Psoas muscle (tissue), 8 donors: ENCODE results near the gene ADAT3. TPM values are rescaled to one million over a fixed set of nuclear protein-coding genes. Genes with fewer than 3 reads are reported as not detected.

ENCODE experiments used
- ATAC-seq, 4 donors: fragments of 200-7000 bp; cut with Tn5 transposase; one replicate each; pipeline ENCODE4 v1.9.1; 2020; ENCODE audit warnings: moderate library complexity in 3 of 4, mild to moderate bottlenecking in 2 of 4
- DNase-seq, 2 donors: peaks; one replicate each; pipeline ENCODE4 v3.0.0-alpha.2; 2020
- H3K27ac ChIP-seq: fragments of 200-600 bp; one replicate; pipeline ENCODE4 v1.8.0; 2022
- H3K27me3 ChIP-seq, 3 donors: fragments of 200-600 bp in 1 of 3; one replicate each; pipeline versions ENCODE4 v1.6.1 to v1.8.0; 2013 to 2022; ENCODE audit warnings: low read length in 2 of 3, mild to moderate bottlenecking in 2 of 3, moderate library complexity in 1 of 3; ENCODE audit not compliant: insufficient read depth in 3 of 3
- H3K36me3 ChIP-seq, 2 donors: fragments of 200-600 bp in 1 of 2; one replicate each; pipeline versions ENCODE4 v1.6.1 to v1.8.0; 2013 to 2022; ENCODE audit warnings: low read depth in 1 of 2, mild to moderate bottlenecking in 1 of 2, moderate library complexity in 1 of 2; ENCODE audit not compliant: insufficient read depth in 1 of 2
- H3K4me1 ChIP-seq: fragments of 200-600 bp; one replicate; pipeline ENCODE4 v1.8.0; 2022
- H3K4me3 ChIP-seq: fragments of 200-600 bp; one replicate; pipeline ENCODE4 v1.8.0; 2022; ENCODE audit warnings: mild to moderate bottlenecking
- H3K9me3 ChIP-seq: fragments of 200-600 bp; one replicate; pipeline ENCODE4 v1.8.0; 2022
- CTCF ChIP-seq: fragments of 200-600 bp; IDR thresholded peaks from one replicate; pipeline ENCODE4 v1.8.0; 2022; ENCODE audit warnings: antibody characterized with exemption
- WGBS, 3 donors: extraction: QIAGEN DNeasy Blood & Tissue Kit; methylation state at CpG; one replicate each; pipeline versions ENCODE4 v1.1.6 to v1.1.7; 2013; 5-methylcytosine and 5-hydroxymethylcytosine counted together
- intact Hi-C, 2 donors: fragments of 100-400 bp; cut with DNase I; formaldehyde crosslinking; loops; one replicate each; pipeline versions ENCODE4 v1.11.0 to v1.14.2; 2022
- polyA plus RNA-seq, 3 donors: library from polyadenylated mRNA; stranded (reverse); fragments of 200-250 nt; gene quantifications; one replicate each; pipeline ENCODE4 v1.2.3, GENCODE V29; 2013
- total RNA-seq, 4 donors: library from RNA; stranded (reverse); fragmentation: NEBNext Ultra II Directional in 2 of 4; extraction: Animal tissue kit (Norgen Biotek cat#: 25700) in 2 of 4; gene quantifications; one replicate each; pipeline versions ENCODE4 v1.2.1 to v1.2.4, GENCODE V29; 2021 to 2023
- donor health status: healthy with polysubstance abuse.
- donor health status: DM: no; HTN: no; CAD: no; lungs with moderate emphysema.
- donor health status: Bipolar disorder and iron deficiency.
- donor health status: healthy.
- donor health status: DM: yes; HTN: yes; CAD: no.
- donor health status: DM: no; HTN: no; CAD: no.
- donor health status: DM: no; HTN: no; CAD: no.
- donor health status: DM: yes; HTN: yes; CAD: no.

The ADAT3 gene
- total and polyA plus RNA-seq, 7 donors, result 1.4 to 7.2 (median 2.2) TPM

GRCh38 chr19:1949304-1950101, 44.3 kb downstream of the ADAT3 start:
- Histone ChIP-seq H3K4me3 (no peak overlapping the region), H3K27me3 (no peaks in the 10 kb centered on the region), H3K9me3 (no peaks in the 10 kb centered on the region), H3K36me3 (no peaks in the 10 kb centered on the region), H3K4me1 (no peaks in the 10 kb centered on the region), H3K27ac (no peak overlapping the region)
- ATAC-seq (no peak), DNase-seq (no peak)
- TF ChIP-seq CTCF, result no peak
- intact Hi-C loops, result no loop called here
- 93 to 94% (median 94%) methylated on average over 44 of the region's 44 CpGs for WGBS, 3 donors

- H3K36me3 ChIP-seq, result no peaks in the 10 kb centered on the region
- ATAC-seq (no peak), DNase-seq (no peak)
- 95 to 99% (median 97%) methylated on average over 12 to 16 of the region's 16 CpGs for WGBS, 3 donors
- intact Hi-C loops, result no loop called here
- H3K27ac ChIP-seq, result no peak overlapping the region
- H3K4me1 ChIP-seq, result no peaks in the 10 kb centered on the region
- TF ChIP-seq CTCF, result no peak
- no peaks in the 10 kb centered on the region for H3K9me3 ChIP-seq
- no peak overlapping the region for H3K4me3 ChIP-seq
- no peaks in the 10 kb centered on the region for H3K27me3 ChIP-seq
These were observed 45.4 kb downstream of the ADAT3 start for GRCh38 chr19:1950640-1951039.

- peaks cover 8% of the 10 kb centered on the region for H3K4me1 ChIP-seq
- H3K9me3 ChIP-seq, result no peaks in the 10 kb centered on the region
- no peaks in the 10 kb centered on the region for H3K27me3 ChIP-seq
- no peaks in the 10 kb centered on the region for H3K36me3 ChIP-seq
- intact Hi-C loops, result no loop called here
- ATAC-seq, result no peak
- 77 to 79% (median 79%) methylated on average over 21 of the region's 21 CpGs for WGBS, 3 donors
- H3K4me3 ChIP-seq, result no peak overlapping the region
- DNase-seq, result no peak
- H3K27ac ChIP-seq, result no peak overlapping the region
- no peak for TF ChIP-seq CTCF
These were observed 47.4 kb downstream of the ADAT3 start for GRCh38 chr19:1952635-1953034.

GRCh38 chr19:1953037-1953436, 47.8 kb downstream of the ADAT3 start:
- WGBS, 3 donors, result 88 to 91% (median 89%) methylated on average over 19 of the region's 19 CpGs
- no peak for TF ChIP-seq CTCF
- intact Hi-C loops, result no loop called here
- Histone ChIP-seq H3K36me3 (no peaks in the 10 kb centered on the region), H3K4me3 (no peak overlapping the region), H3K27ac (no peak overlapping the region), H3K27me3 (no peaks in the 10 kb centered on the region), H3K9me3 (no peaks in the 10 kb centered on the region), H3K4me1 (peaks cover 8% of the 10 kb centered on the region)
- ATAC-seq (no peak), DNase-seq (no peak)
